SHP77 treated with DMSO at 0.1 percent for 48 hours (cell line): Measurements from ENCODE around the gene RAP2A.

Experiments
- DNase-seq: peaks from one replicate; lab custom pipeline; 2025; lab: John Stamatoyannopoulos, UW

RAP2A gene

DNA sequence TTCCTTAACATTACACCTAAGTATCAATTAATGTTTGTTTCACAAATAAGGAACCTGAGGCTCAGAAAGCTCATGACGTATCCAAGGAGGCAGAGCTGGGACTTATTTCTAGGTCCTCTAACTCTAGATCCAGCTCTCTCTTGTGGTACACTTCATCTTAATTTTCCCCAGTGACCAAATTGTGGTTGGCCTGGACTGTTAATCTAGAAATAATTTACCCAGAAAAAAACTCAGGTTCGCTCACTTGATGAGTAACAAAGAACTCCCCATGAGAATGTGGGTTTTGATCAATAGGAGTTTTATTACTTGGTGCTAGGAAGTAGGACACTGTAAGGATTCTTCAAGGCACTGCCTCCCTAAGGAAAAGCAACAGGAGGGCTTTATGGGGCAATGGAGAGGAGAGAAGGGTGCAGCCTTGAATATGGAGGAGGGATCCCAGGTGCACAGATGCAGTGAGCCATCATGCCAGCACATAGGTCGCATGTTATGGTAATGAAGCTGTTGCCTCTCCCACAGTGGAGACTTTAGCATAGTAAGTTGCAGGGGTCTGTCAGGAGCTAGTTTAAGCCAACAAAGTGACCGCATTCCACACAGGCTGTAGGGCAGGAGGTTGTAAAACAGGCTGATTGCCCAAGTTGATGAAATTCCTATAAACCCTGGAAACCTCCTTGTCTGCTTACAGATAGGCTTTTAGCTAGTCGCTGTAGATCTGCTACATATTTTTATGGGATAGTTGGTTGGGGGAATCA lies 14.7 kb downstream of the RAP2A start:
- no peak for DNase-seq

DNA sequence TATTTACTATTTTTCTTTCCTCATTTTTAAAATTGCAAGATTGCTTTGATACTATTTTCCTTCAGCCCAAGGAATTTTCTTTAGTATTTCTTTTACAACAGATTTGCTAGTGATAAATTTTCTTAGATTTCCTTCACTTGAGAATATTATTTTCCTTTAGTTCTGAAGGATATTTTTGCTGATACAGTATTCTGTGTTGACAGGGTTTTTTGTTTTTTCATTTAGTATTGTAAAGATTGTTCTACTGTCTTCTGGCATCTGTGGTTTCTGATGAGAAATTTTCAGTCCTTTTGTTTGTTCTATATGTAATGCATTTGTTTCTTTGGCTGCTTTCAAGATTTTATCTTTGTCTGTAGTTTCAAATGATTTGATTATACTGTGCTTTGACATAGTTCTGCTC lies 20.7 kb downstream of the RAP2A start:
- DNase-seq, result no peak

GRCh38 chr13:97456047-97456446 lies 22.1 kb downstream of the RAP2A start:
- DNase-seq, result no peak

DNA sequence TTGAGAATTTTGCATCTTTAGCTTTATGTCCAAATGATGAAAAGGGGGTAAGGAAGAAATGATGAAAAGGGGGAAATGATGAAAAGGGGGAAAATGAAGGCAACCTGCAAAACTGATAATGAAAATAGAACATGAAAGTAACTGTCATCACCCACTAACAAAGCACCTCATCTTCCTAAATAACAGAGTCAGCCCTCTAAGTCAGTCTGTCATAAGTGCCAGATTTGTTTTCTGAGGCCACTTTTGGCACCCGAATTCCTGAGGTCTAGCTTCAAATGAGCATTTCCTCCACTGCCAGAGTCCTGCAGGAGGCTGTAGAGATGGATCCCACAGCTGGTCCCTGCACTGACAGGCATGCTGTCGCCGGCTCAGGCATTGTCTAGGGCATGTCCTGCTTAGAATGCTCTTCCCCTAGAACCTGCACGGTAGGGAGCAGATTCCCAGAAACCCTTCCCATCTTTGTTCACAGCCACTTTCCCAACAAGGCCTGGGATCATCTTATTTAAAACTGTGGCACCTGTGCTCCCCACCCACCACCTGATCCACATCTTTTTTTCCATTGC lies 25.3 kb downstream of the RAP2A start:
- DNase-seq, result no peak

GRCh38 chr13:97460004-97460775 lies 26.2 kb downstream of the RAP2A start:
- no peak for DNase-seq

DNA sequence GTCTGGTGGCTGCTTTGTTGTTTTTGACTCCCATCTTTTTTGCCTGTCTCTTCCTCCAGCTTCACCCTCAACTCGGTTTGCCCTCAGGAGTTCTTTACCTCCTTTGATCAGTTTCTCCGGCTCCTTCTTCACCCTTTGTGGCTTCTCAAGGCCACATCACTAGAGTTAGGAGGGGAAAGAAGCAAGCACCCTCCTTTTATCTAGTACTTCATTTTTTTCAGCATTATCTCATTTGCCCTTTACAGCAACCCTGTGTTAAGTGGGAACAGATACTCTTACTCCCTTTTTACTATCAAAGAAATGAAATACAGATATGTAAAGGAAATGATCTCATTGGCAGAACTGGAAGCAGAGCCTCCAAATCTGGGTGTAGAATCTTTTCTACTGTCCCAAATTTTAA lies 26.9 kb downstream of the RAP2A start:
- no peak for DNase-seq

DNA sequence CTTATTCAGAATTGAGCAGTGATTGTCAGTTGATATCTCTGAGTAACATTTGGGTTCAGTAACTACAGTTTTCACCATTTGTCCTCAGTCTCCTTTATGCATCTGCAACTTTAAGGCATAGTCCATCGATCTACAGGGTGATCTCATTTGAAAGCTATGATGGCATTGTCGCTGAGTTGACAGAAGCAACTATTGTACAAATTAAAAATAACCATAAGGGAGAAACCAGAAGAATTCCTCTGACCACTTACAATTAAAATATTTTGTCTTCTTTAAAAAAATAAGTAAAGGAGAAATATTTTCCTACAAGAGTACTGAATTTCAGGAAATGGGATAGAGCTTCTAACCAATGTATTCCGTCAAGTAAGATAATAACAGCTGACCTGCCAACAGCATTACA lies 30.6 kb downstream of the RAP2A start:
- DNase-seq, result no peak

DNA sequence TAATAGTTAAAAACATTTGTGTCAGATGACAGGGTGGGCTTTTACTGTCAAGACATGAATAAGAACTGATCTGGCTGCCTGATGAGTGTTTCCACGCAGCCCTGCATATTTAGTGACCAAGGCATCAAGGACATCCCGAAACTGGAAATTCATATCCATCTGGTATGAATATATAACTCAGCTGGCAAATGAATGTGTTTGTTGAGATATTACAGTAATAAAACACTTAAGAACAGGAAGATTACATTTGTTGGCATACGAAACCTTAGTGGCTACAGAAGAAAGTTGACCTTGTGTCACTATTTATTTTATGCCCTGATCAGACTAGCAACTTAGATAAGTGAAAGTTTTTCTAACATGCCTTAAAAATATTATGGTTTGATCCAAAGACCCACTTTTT lies 32.8 kb downstream of the RAP2A start:
- DNase-seq, result no peak

- no peak for DNase-seq
Measured at GRCh38 chr13:97468331-97468730, 34.4 kb downstream of the RAP2A start.

DNA sequence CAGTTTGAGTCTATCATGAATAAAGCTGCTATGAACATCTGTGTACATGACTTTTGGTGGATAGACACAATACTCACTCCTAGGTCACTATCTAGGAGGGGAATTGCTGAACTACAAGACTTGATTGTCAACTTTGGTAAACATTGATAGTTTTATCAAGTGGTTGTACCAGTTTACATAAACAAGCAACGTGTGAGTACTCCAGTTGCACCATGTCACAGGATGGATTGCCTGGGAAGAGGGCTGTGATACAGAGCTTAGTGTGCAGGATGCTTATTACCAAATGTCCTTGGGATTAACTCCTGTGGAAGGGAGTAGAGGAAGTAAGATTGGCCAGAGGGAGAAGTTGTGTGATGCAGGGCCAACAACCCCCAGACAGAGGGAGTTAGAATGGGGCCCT lies 37.7 kb downstream of the RAP2A start:
- DNase-seq, result no peak

DNA sequence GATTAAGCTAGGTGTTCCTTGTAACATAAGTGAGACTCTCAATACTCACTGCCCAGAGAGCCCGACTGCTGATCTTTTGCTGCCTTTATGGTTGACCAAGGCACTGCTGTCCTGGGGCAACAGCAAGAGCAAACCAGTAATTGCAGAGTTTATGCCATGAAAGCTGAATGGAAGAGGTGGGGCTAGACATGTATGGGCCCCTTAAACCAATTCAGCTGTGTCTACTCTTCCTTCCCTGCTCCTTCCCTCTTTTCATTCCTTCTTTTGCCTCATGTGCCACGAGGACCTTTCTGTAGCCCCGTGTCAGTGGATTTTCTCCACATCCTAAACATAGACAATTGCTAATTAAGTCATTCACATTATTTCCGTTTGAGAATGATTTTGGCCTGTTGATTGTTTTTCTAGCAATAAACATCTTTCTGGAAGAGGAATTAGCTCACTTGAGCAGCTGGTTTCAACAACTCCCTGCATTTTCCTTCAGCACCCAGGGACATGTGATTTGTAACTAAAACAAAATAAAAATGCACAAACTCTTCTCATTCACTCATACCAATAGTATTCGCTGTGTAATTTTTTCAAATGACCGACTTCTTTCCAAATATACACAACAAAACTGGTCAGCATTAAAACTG lies 40.5 kb downstream of the RAP2A start:
- no peak for DNase-seq

DNA sequence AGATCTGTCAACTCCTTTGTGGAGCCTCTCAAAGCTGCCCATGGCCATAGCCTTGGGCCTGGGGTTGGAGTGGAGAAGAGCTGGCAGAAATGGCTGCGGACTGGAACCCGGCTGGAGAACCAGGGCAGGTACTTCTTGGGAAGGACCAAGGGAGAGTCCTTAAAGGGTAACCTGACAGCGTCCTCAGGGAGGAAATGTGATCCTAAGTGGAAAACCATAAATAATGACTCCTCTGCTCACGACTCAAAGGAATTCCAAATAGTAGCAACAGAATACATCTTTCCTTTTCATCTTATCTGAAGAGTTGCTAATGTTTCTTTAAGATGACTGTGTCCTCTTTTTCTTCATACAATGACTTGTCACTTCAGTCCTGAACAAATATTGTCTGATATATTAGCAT lies 41.0 kb downstream of the RAP2A start:
- DNase-seq, result no peak

DNA sequence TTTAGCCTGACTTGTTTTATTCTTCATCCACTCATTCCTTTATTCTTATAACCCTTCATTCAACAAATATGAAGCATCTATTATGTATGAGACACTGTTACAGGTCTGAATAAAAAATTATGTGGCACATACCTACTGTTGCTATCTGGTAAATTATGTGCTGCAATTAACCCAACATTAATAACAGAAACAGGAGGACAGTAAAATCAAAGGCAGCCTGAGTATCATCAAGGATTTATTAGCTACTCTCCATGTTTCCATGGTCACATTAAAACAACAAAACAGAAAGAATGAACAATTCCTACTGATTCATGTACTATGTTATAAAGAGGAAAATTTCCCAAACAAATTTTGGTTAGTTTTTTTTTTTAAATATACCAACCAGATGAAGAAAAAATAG lies 43.9 kb downstream of the RAP2A start:
- DNase-seq, result no peak

DNA sequence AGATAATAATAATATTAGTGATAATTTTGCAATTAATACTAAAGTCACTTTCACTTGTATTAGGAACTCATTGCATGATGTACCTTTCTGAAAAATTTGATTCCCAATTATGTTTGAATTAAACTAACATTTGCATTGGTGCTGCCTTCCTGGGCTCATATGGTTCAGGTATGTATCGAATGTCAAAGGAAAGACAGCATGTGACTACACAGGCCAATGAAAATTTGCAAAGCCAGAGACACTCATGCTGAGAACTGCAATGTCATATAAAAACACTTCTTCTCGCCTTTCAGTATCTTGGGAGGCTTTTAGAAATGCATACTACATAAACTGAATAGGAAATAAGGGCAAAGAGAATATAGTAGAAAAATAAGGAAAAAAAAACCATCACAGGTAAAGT lies 44.3 kb downstream of the RAP2A start:
- DNase-seq, result no peak

DNA sequence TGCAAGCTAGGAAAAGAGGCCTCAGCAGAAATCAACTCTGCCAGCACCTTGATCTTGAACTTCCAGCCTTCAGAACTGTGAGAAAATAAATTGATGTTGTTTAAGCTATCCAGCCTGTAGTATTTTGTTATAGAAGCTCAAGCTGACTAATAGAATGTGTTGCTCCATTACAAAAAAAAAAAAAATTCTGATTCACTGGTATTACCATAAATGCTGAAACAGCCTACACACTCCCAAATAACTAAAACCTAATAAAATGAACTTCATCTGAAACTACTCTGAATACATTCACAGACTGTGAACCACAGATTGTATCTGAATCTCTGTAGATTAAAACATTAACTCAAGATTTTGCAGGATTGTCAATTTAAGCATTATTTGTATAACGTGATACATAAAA lies 49.5 kb downstream of the RAP2A start:
- no peak for DNase-seq

GRCh38 chr13:97484301-97484700 lies 50.3 kb downstream of the RAP2A start:
- no peak for DNase-seq

DNA sequence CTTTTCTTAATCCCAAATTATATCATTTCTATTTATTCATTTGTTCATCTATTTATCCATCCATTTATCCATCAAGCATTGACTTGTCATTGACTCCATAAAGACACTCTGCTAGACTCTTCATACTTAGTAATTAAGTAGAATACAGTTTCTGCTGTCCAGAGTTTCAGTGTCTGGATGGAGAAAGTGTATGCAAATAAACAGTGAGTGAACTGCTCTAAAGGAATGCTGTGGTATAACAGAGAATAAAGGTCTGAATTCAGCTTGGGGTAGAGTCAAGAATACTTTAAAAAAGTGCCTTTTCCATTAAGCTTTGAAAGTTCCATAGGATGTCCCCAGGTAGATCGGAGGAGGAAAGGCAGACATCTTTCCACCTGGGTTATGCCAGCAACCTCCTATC lies 51.4 kb downstream of the RAP2A start:
- DNase-seq, result no peak

- DNase-seq, result no peak
Measured at GRCh38 chr13:97490702-97491307, 56.8 kb downstream of the RAP2A start.

GRCh38 chr13:97491452-97491851 lies 57.5 kb downstream of the RAP2A start:
- DNase-seq, result peak; percentile 62

DNA sequence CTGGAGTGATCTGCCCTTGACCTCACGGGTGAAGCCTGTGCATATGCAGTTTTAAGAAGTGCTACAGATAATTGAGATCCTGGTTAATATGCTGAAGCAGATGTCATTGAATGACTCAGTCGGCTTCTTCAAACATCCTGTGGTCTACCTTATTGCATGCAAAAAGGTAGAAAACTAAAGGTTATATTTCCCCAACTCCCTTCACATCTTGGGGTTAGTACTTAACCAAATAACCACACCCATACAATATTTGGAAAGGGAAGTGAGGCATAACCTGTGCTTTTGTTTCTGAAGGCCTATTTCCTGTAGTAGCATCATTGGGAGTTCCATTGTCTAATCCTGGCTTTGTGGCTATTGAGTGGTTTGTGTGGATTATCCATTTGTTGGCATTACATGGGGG lies 58.3 kb downstream of the RAP2A start:
- peak; percentile 93 for DNase-seq

DNA sequence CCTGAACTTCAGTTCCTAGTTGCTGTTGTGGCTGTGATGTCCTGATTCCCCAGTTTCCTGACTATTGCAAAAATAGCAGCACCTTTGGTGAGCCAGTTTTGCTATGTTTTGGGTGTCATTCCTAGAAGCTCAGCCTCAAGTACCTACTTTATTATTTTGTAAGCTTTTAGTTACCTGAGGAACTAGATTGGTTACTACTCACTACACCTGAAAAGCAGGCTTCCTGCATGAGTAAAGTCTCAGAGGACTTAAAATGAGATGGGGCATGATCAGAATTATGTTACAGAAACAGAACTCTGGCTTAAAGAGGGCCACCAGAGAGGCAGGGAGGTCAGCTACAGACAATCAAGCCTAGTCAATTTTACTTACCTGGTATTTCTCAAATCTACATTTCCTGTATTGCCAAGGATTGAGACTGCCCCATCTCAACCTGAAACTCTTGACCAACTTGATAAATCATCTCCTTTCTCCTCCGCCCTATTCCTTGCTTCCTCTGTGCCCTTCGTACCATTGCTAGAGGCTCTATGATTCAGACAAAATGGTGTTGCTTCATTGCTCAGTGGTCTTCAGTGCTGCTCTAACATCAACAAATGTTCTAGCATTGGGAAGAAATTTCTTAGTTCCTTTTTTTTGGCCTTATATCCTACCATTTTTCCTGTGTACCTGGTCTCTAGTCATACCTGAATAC lies 58.9 kb downstream of the RAP2A start:
- DNase-seq, result no peak

DNA sequence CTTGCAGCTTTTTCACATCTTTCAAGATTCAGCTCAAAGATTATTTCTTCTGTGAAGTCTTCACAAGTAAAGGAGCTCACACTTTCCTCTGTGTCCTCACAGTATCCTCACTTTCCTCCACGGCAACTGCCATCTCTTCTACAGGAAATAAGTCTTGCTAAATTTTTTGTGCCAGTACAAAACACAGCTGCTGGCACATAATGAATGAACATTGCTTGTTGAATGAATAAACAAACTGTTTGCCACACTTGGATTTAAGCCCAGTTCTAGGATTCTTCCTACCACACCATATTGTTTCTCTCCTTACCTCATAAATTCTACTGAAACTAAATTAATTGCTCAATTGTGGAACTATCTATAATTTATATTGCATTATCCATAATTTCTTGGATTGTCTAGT lies 59.5 kb downstream of the RAP2A start:
- DNase-seq, result peak; percentile 55
